K562 (cell line): ENCODE measurements around the gene KCNJ10. TPM values are rescaled to one million over a fixed set of nuclear protein-coding genes. Genes with fewer than 3 reads are reported as not detected.

Experiments
- ATAC-seq: fragments of 200-7000 bp; cut with Tn5 transposase; 3 replicates; pipeline ENCODE4 v1.9.1; 2020; ENCODE audit warnings: moderate library complexity
- BruUV-seq: library from RNA; stranded (reverse); fragments of 400-500 nt; replicated peaks from 2 replicates; lab custom pipeline; 2021; lab: Mats Ljungman, UMichigan
- CTCF ChIA-PET: fragments of 300-600 bp; formaldehyde crosslinking; extraction: SDS; loops from one replicate; lab custom pipeline; 2021; ENCODE audit warnings: low intra/inter-chr PET ratio; lab: Yijun Ruan, JAX
- POLR2A ChIA-PET: fragments of 300-600, 350-650 bp; sonication (Branson Sonifier 250); formaldehyde crosslinking; extraction: SDS; loops from one replicate; lab custom pipeline; 2021; ENCODE audit warnings: antibody characterized with exemption, inconsistent platforms; lab: Yijun Ruan, JAX
- DNase-seq, 4 experiments: peaks; one replicate each; pipeline versions ENCODE4 v3.0.0 to v3.0.0-alpha.2; 2011 to 2018; ENCODE audit warnings: low spot score in 3 of 4, mixed read lengths in 3 of 4; ENCODE audit errors: extremely low read depth in 1 of 4
- FAIRE-seq: peaks from 2 replicates; lab custom pipeline; 2011; peaks lifted over from hg19 to GRCh38; lab: Jason Lieb, UNC
- H2AFZ ChIP-seq: 2 replicates; pipeline ENCODE4 v1.6.0; 2011; ENCODE audit warnings: low read depth, low read length, control low read depth, inconsistent platforms
- H3K27ac ChIP-seq: fragments of 200-600 bp; 3 replicates; pipeline ENCODE4 v1.8.0; 2011; ENCODE audit warnings: low read depth, mild to moderate bottlenecking, control low read depth, inconsistent platforms, low read length, moderate library complexity, mixed read lengths; ENCODE audit errors: extremely low read depth
- H3K27me3 ChIP-seq, 2 experiments: fragments of 300-600 bp in 1 of 2; 2 replicates in 1 of 2; 3 replicates in 1 of 2; pipeline versions ENCODE4 v1.6.0 to v1.8.0; 2011; ENCODE audit warnings: inconsistent platforms in 2 of 2, low read length in 2 of 2, mild to moderate bottlenecking in 1 of 2, mixed read lengths in 1 of 2, moderate library complexity in 1 of 2; ENCODE audit not compliant: control insufficient read depth in 2 of 2, insufficient read depth in 2 of 2
- H3K36me3 ChIP-seq: fragments of 300-600 bp; 3 replicates; pipeline ENCODE4 v1.8.0; 2011; ENCODE audit warnings: mild to moderate bottlenecking, low read length, inconsistent platforms; ENCODE audit not compliant: control insufficient read depth, insufficient read depth
- H3K4me1 ChIP-seq, 2 experiments: fragments of 200-600 bp in 1 of 2; replicated peaks in 1 of 2; 2 replicates in 1 of 2; 3 replicates in 1 of 2; pipeline versions ENCODE4 v1.5.1 to v1.8.0; 2011; ENCODE audit warnings: inconsistent platforms in 2 of 2, low read length in 2 of 2, mild to moderate bottlenecking in 1 of 2, mixed read lengths in 1 of 2, moderate library complexity in 1 of 2; ENCODE audit not compliant: control insufficient read depth in 2 of 2, insufficient read depth in 2 of 2
- H3K4me2 ChIP-seq: 2 replicates; pipeline ENCODE4 v1.6.1; 2011; ENCODE audit warnings: low read length, control low read depth, inconsistent platforms, mixed read lengths; ENCODE audit not compliant: insufficient read depth
- H3K4me3 ChIP-seq: fragments of 200-600 bp; sonication (generic), shearing (Covaris generic); 2 replicates; pipeline ENCODE4 v1.5.1; 2016; ENCODE audit warnings: control low read depth, inconsistent platforms
- H3K79me2 ChIP-seq: fragments of 200-600 bp; 3 replicates; pipeline ENCODE4 v1.8.0; 2011; ENCODE audit warnings: low read length, inconsistent platforms; ENCODE audit not compliant: control insufficient read depth, insufficient read depth
- H3K9ac ChIP-seq, 2 experiments: 2 replicates each; pipeline versions ENCODE4 v1.6.0 to v1.6.1; 2011; ENCODE audit warnings: low read depth in 2 of 2, low read length in 2 of 2, control low read depth in 1 of 2, inconsistent platforms in 1 of 2, mild to moderate bottlenecking in 1 of 2, mixed read lengths in 1 of 2; ENCODE audit not compliant: insufficient read depth in 1 of 2
- H3K9me1 ChIP-seq: one replicate; pipeline ENCODE4 v1.6.0; 2011; ENCODE audit warnings: inconsistent platforms, mild to moderate bottlenecking, low read length, moderate library complexity; ENCODE audit not compliant: control insufficient read depth, insufficient read depth
- H3K9me3 ChIP-seq: replicated peaks from 2 replicates; pipeline ENCODE4 v1.5.1; 2011; ENCODE audit warnings: low read depth, low read length, inconsistent platforms; ENCODE audit not compliant: control insufficient read depth, insufficient read depth
- H4K20me1 ChIP-seq: replicated peaks from 2 replicates; pipeline ENCODE4 v1.6.1; 2011; ENCODE audit warnings: low read length, inconsistent platforms, mixed read lengths; ENCODE audit not compliant: control insufficient read depth, insufficient read depth
- ARID3A ChIP-seq: IDR thresholded peaks from 2 replicates; pipeline ENCODE4 v1.6.1; 2012; ENCODE audit warnings: low read depth, low read length, improper control_type of control experiment, borderline replicate concordance
- BRD9 ChIP-seq: fragments of 450-650 bp; IDR thresholded peaks from 2 replicates; pipeline ENCODE4 v1.6.1; 2018; ENCODE audit warnings: low read depth; ENCODE audit not compliant: partially characterized antibody
- ELF4 ChIP-seq: fragments of 450-650 bp; formaldehyde crosslinking; IDR thresholded peaks from 2 replicates; pipeline ENCODE4 v1.4.0; 2022; ENCODE audit warnings: missing genetic modification characterization
- ETV6 ChIP-seq, 3 experiments: fragments of 150-350 bp in 1 of 3; sonication (generic) in 1 of 3; formaldehyde crosslinking in 1 of 3; IDR thresholded peaks; 2 replicates each; pipeline versions ENCODE4 v1.6.1 to v1.8.0; 2014 to 2022; ENCODE audit warnings: borderline replicate concordance in 2 of 3, low read depth in 2 of 3, antibody characterized with exemption in 1 of 3, low read length in 1 of 3, mild to moderate bottlenecking in 1 of 3, missing genetic modification reagents in 1 of 3
- GTF2E2 ChIP-seq: fragments of 200-800 bp; sonication (Bioruptor generic); IDR thresholded peaks from 2 replicates; pipeline ENCODE4 v1.6.1; 2016; ENCODE audit warnings: missing genetic modification characterization, missing compliant biosample characterization
- NR2C1 ChIP-seq, 2 experiments: fragments of 450-650 bp; IDR thresholded peaks; 2 replicates each; pipeline ENCODE4 v1.6.1; 2017; ENCODE audit warnings: mild to moderate bottlenecking in 2 of 2, antibody characterized with exemption in 1 of 2, inconsistent platforms in 1 of 2, missing compliant biosample characterization in 1 of 2, missing genetic modification characterization in 1 of 2
- NR3C1 ChIP-seq: sonication (generic); formaldehyde crosslinking; IDR thresholded peaks from 2 replicates; pipeline ENCODE4 v1.8.1; 2022; ENCODE audit warnings: missing genetic modification reagents
- PURB ChIP-seq: sonication (generic); formaldehyde crosslinking; IDR thresholded peaks from 2 replicates; pipeline ENCODE4 v1.9.0; 2021; ENCODE audit warnings: low read depth, mild to moderate bottlenecking, missing genetic modification reagents
- SIN3A ChIP-seq, 2 experiments: fragments of 150-350 bp in 1 of 2; IDR thresholded peaks; 2 replicates each; pipeline ENCODE4 v1.6.1; 2011 to 2016; ENCODE audit warnings: borderline replicate concordance in 2 of 2, low read depth in 2 of 2, low read length in 2 of 2, mild to moderate bottlenecking in 2 of 2, moderate library complexity in 2 of 2; ENCODE audit not compliant: control insufficient read depth in 1 of 2
- STAT5B ChIP-seq: fragments of 250-450 bp; sonication (Bioruptor Pico); IDR thresholded peaks from 2 replicates; pipeline ENCODE4 v1.8.0; 2021; ENCODE audit warnings: mild to moderate bottlenecking, inconsistent platforms
- ZHX1 ChIP-seq: fragments of 150-350 bp; conservative IDR thresholded peaks from 2 replicates; pipeline ENCODE4 v1.6.1; 2014; ENCODE audit warnings: low read length
- ZNF174 ChIP-seq: fragments of 250-450 bp; sonication (Bioruptor Pico); IDR thresholded peaks from 2 replicates; pipeline ENCODE4 v1.4.0; 2020; ENCODE audit warnings: mild to moderate bottlenecking
- WGBS: fragments of 100-300 bp; shearing (Covaris generic); methylation state at CpG from one replicate; pipeline ENCODE4 v1.1.6; 2016; ENCODE audit warnings: low coverage, mixed read lengths; ENCODE audit not compliant: insufficient coverage; ENCODE audit errors: missing lambda C conversion rate; 5-methylcytosine and 5-hydroxymethylcytosine counted together
- in situ Hi-C: fragments of 300-500 bp; cut with MboI; formaldehyde crosslinking; loops from 4 replicates; pipeline ENCODE4 v1.15.0; 2018; ENCODE audit warnings: inconsistent platforms, mixed read lengths
- intact Hi-C: fragments of 100-400 bp; cut with micrococcal nuclease; formaldehyde crosslinking; loops from 2 replicates; pipeline ENCODE4 v1.14.2; 2022
- polyA plus RNA-seq, 8 experiments: library from polyadenylated mRNA; depleted of rRNA in 4 of 8; stranded (reverse) in 5 of 8; unstranded in 3 of 8; fragments of >200 nt; fragmentation: Nextera tagmentation in 2 of 8; fragmentation: Illumina TruSeq in 1 of 8; extraction: Ambion mirVana in 2 of 8; extraction: Trizol in 1 of 8; gene quantifications; 2 replicates each; pipeline versions ENCODE4 v1.2.1 to v1.2.3, GENCODE V29; 2011 to 2014; ENCODE audit warnings: inconsistent platforms in 1 of 8, missing spikeins in 1 of 8
- total RNA-seq, 7 experiments: library from RNA; depleted of rRNA in 6 of 7; stranded (reverse); fragments of >200 nt in 6 of 7; fragmentation: Illumina TruSeq in 2 of 7; extraction: Trizol in 2 of 7; gene quantifications; 2 replicates each; pipeline versions ENCODE4 v1.2.1 to v1.2.3, GENCODE V29; 2011 to 2021; ENCODE audit warnings: low replicate concordance in 1 of 7
- TF ChIP-seq, protein P1 (sequence below): fragments of 450-650 bp; IDR thresholded peaks from 2 replicates; pipeline ENCODE4 v1.6.1; 2016; ENCODE audit warnings: borderline replicate concordance

KCNJ10 gene
- total and polyA plus RNA-seq, 9 of the 15 experiments (the other 6 are each of a cell fraction or from before 2014, with no cell fraction given): 0.06 to 0.11 TPM; not detected in 7

DNA sequence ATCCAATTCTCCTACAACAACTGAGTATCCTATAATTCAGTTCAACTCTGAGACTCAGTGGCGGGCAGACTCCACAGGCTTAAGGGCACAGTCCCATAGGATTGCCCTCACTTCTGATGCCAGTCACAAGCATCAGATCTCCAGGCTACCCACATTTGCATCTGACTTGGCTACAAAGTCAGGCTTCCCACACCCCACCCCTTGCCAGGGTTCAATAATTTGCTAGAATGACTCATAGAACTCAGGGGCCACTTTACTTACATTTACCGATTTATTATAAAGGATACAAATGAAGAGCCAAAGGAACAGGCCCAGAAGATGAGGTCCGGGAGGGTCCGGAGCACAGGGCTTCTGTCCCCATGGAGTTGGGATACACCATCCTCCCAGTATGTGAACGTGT, 80.0 kb downstream of the KCNJ10 start (continued):
- TF ChIP-seq ZHX1 (no peak), GTF2E2 (tag) (no peak), ZNF174 (no peak), SIN3A (IDR thresholded peaks at IDR 0.05; ENCODE audit: borderline replicate concordance in 2 of 2, control insufficient read depth in 1 of 2, low read depth in 2 of 2, low read length in 2 of 2) (no peak)

DNA sequence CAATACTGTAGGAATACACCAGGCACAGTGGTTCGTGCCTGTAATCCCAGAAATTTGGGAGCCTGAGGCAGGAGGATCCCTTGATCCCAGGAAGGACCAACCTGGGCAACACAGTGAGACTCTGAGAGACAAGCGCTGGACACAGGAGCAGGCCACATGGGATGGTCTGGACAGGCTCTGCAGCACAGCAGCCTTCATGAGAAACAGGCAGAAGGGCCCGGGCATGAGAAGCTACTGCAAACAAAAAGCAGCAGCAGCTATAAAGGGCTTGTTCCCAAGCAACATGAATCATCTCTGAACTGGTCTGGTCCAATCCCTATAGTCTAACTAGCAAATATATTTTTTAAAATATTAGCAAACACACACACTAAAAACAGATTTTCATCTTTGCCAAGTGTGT, 80.4 kb downstream of the KCNJ10 start:
- ATAC-seq: no peak
- no peak for TF ChIP-seq ARID3A
- no peak for TF ChIP-seq ETV6 (IDR thresholded peaks at IDR 0.05; ENCODE audit: borderline replicate concordance in 1 of 2, low read depth in 2 of 2, low read length in 1 of 2)
- no peak for TF ChIP-seq ETV6 (CRISPR knock-in tag; IDR thresholded peaks at IDR 0.05; ENCODE audit: borderline replicate concordance)
- no peak for TF ChIP-seq NR3C1 (CRISPR knock-in tag)
- TF ChIP-seq NR2C1 (IDR thresholded peaks at IDR 0.05): no peak
- TF ChIP-seq NR2C1 (tag; IDR thresholded peaks at IDR 0.05): no peak
- no peak for TF ChIP-seq ELF4
- no peak for TF ChIP-seq PURB
- no peak for TF ChIP-seq BRD9
- TF ChIP-seq STAT5B (CRISPR knock-in tag): no peak
- TF ChIP-seq, protein P1, sequence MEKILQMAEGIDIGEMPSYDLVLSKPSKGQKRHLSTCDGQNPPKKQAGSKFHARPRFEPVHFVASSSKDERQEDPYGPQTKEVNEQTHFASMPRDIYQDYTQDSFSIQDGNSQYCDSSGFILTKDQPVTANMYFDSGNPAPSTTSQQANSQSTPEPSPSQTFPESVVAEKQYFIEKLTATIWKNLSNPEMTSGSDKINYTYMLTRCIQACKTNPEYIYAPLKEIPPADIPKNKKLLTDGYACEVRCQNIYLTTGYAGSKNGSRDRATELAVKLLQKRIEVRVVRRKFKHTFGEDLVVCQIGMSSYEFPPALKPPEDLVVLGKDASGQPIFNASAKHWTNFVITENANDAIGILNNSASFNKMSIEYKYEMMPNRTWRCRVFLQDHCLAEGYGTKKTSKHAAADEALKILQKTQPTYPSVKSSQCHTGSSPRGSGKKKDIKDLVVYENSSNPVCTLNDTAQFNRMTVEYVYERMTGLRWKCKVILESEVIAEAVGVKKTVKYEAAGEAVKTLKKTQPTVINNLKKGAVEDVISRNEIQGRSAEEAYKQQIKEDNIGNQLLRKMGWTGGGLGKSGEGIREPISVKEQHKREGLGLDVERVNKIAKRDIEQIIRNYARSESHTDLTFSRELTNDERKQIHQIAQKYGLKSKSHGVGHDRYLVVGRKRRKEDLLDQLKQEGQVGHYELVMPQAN: no peak

More for the DNA sequence above, 80.4 kb downstream of the KCNJ10 start:
- H2AFZ ChIP-seq: no peak overlapping the region
- BruUV-seq: no TSS peak
- no peak overlapping the region for H3K27ac ChIP-seq
- H3K79me2 ChIP-seq: no peaks in the 10 kb centered on the region
- no peaks in the 10 kb centered on the region for H3K9me3 ChIP-seq
- H3K36me3 ChIP-seq: no peaks in the 10 kb centered on the region
- in situ Hi-C loops (loop anchor here (25.0 kb wide), 1 partner anchor 802 kb away; no protein-coding TSS in a partner anchor), intact Hi-C loops (no loop called here)
- peaks cover 0 to 13% of the 10 kb centered on the region in 2 experiments; a peak in 2 of 5 replicates for H3K27me3 ChIP-seq
- WGBS: 2% methylated on average over 3 of the region's 3 CpGs
- DNase-seq: no peak
- H3K9me1 ChIP-seq: no peaks in the 10 kb centered on the region
- FAIRE-seq: no peak
- no peak overlapping the region for H3K4me2 ChIP-seq
- H3K4me3 ChIP-seq: no peak overlapping the region
- H4K20me1 ChIP-seq: no peaks in the 10 kb centered on the region
- ChIA-PET POLR2A (no interaction called here), CTCF (no interaction called here)
- no peak overlapping the region for H3K9ac ChIP-seq
- H3K4me1 ChIP-seq: no peaks in the 10 kb centered on the region
